GM12878 (cell line): ENCODE data around the gene ANKRD34A. TPM values are rescaled to one million over a fixed set of nuclear protein-coding genes. Genes with fewer than 3 reads are reported as not detected.

Source experiments
- ATAC-seq: fragments of 200-7000 bp; cut with Tn5 transposase; 3 replicates; pipeline ENCODE4 v1.9.1; 2020; ENCODE audit warnings: mild to moderate bottlenecking, moderate library complexity
- BruUV-seq: library from RNA; stranded (reverse); fragments of 400-500 nt; replicated peaks from 2 replicates; lab custom pipeline; 2021; lab: Mats Ljungman, UMichigan
- CTCF ChIA-PET: fragments of 300-600 bp; sonication (Branson Sonifier 250); formaldehyde crosslinking; extraction: SDS; loops from one replicate; lab custom pipeline; 2021; ENCODE audit warnings: inconsistent platforms; lab: Yijun Ruan, JAX
- POLR2A ChIA-PET: fragments of 350-600 bp; formaldehyde crosslinking; extraction: SDS; loops from one replicate; lab custom pipeline; 2021; ENCODE audit warnings: inconsistent platforms; lab: Charles Lee
- RAD21 ChIA-PET: fragments of 300-600 bp; sonication (Branson Sonifier 250); formaldehyde crosslinking; loops from one replicate; lab custom pipeline; 2023; ENCODE audit warnings: antibody characterized with exemption; ENCODE audit not compliant: unreplicated experiment; lab: Charles Lee
- SMC1A ChIA-PET: fragments of 300-600 bp; sonication (Branson Sonifier 250); formaldehyde crosslinking; loops from one replicate; lab custom pipeline; 2023; ENCODE audit not compliant: unreplicated experiment, uncharacterized antibody; lab: Charles Lee
- DNase-seq: peaks from one replicate; pipeline ENCODE4 v3.0.0-alpha.2; 2011; ENCODE audit warnings: low read depth, low spot score
- FAIRE-seq: peaks from 3 replicates; lab custom pipeline; 2011; peaks lifted over from hg19 to GRCh38; lab: Jason Lieb, UNC
- H2AFZ ChIP-seq: 2 replicates; pipeline ENCODE4 v1.6.0; 2011; ENCODE audit warnings: low read depth, low read length, control low read depth; ENCODE audit not compliant: control insufficient read depth
- H3K27ac ChIP-seq: 2 replicates; pipeline ENCODE4 v1.5.1; 2011; ENCODE audit warnings: control low read depth; ENCODE audit not compliant: control insufficient read depth, insufficient read depth
- H3K27me3 ChIP-seq, 2 experiments: replicated peaks in 1 of 2; 2 replicates each; pipeline versions ENCODE4 v1.6.0 to v1.6.1; 2011; ENCODE audit warnings: low read length in 1 of 2; ENCODE audit not compliant: control insufficient read depth in 2 of 2, insufficient read depth in 2 of 2
- H3K36me3 ChIP-seq, 2 experiments: 2 replicates each; pipeline ENCODE4 v1.5.1; 2011; ENCODE audit warnings: low read length in 1 of 2; ENCODE audit not compliant: control insufficient read depth in 2 of 2, insufficient read depth in 2 of 2
- H3K4me1 ChIP-seq: 2 replicates; pipeline ENCODE4 v1.6.1; 2011; ENCODE audit warnings: mild to moderate bottlenecking, low read length, moderate library complexity, mixed read lengths; ENCODE audit not compliant: control insufficient read depth, insufficient read depth
- H3K4me2 ChIP-seq: 2 replicates; pipeline ENCODE4 v1.6.0; 2011; ENCODE audit warnings: control low read depth; ENCODE audit not compliant: control insufficient read depth, insufficient read depth
- H3K4me3 ChIP-seq: fragments of 200-600 bp; sonication (generic); 2 replicates; pipeline ENCODE4 v1.5.1; 2016
- H3K79me2 ChIP-seq: 2 replicates; pipeline ENCODE4 v1.6.0; 2011; ENCODE audit warnings: low read length; ENCODE audit not compliant: control insufficient read depth, insufficient read depth
- H3K9ac ChIP-seq: 2 replicates; pipeline ENCODE4 v1.8.0; 2011; ENCODE audit warnings: low read length, control low read depth, mixed read lengths; ENCODE audit not compliant: control insufficient read depth, insufficient read depth
- H3K9me3 ChIP-seq: replicated peaks from 3 replicates; pipeline ENCODE4 v1.5.1; 2011; ENCODE audit warnings: mild to moderate bottlenecking, low read length; ENCODE audit not compliant: control insufficient read depth, insufficient read depth
- H4K20me1 ChIP-seq: 2 replicates; pipeline ENCODE4 v1.6.0; 2011; ENCODE audit not compliant: control insufficient read depth, insufficient read depth
- ATF7 ChIP-seq: fragments of 450-650 bp; IDR thresholded peaks from 2 replicates; pipeline ENCODE4 v1.6.1; 2016; ENCODE audit warnings: low read depth, mild to moderate bottlenecking
- EED ChIP-seq: sonication (generic); IDR thresholded peaks from 2 replicates; pipeline ENCODE4 v1.6.1; 2016; ENCODE audit warnings: antibody characterized with exemption, low read depth
- EZH2 ChIP-seq: IDR thresholded peaks from 2 replicates; pipeline ENCODE4 v1.6.1; 2012; ENCODE audit warnings: low read depth, mild to moderate bottlenecking, control low read depth, inconsistent platforms, low read length, borderline replicate concordance; ENCODE audit not compliant: control insufficient read depth
- FOXK2 ChIP-seq: fragments of 450-650 bp; IDR thresholded peaks from 2 replicates; pipeline ENCODE4 v1.6.1; 2017; ENCODE audit warnings: mild to moderate bottlenecking, moderate library complexity
- HSF1 ChIP-seq: fragments of 150-350 bp; IDR thresholded peaks from 2 replicates; pipeline ENCODE4 v1.6.1; 2014; ENCODE audit warnings: mild to moderate bottlenecking, low read depth, low read length
- RELB ChIP-seq: fragments of 450-650 bp; IDR thresholded peaks from 2 replicates; pipeline ENCODE4 v1.6.1; 2017; ENCODE audit warnings: low read depth, mild to moderate bottlenecking, moderate library complexity
- REST ChIP-seq: IDR thresholded peaks from 2 replicates; pipeline ENCODE4 v1.6.1; 2012; ENCODE audit warnings: mild to moderate bottlenecking, low read depth, low read length
- TCF7 ChIP-seq: IDR thresholded peaks from 2 replicates; pipeline ENCODE4 v1.6.1; 2014; ENCODE audit warnings: antibody characterized with exemption, borderline replicate concordance
- WGBS: methylation state at CpG from one replicate; pipeline ENCODE4 v1.1.6; 2016; ENCODE audit warnings: low lambda C conversion rate; ENCODE audit not compliant: insufficient replicate concordance, insufficient coverage; ENCODE audit errors: missing lambda C conversion rate; 5-methylcytosine and 5-hydroxymethylcytosine counted together
- in situ Hi-C: fragments of 300-500 bp; cut with MboI; formaldehyde crosslinking; loops from 9 replicates; pipeline ENCODE4 v1.14.3; 2018; ENCODE audit warnings: mixed read lengths
- intact Hi-C: fragments of 100-400 bp; cut with micrococcal nuclease; formaldehyde crosslinking; loops from one replicate; pipeline ENCODE4 v1.14.2; 2022; ENCODE audit not compliant: unreplicated experiment
- polyA plus RNA-seq, 11 experiments: library from polyadenylated mRNA; depleted of rRNA in 4 of 11; unstranded in 6 of 11; stranded (reverse) in 5 of 11; fragments of >200 nt; fragmentation: Nextera tagmentation in 4 of 11; fragmentation: Illumina TruSeq in 1 of 11; extraction: Ambion mirVana in 4 of 11; extraction: Trizol in 1 of 11; gene quantifications; 1 replicate in 1 of 11; 2 replicates in 10 of 11; pipeline versions ENCODE4 v1.2.1 to v1.2.3, GENCODE V29; 2011 to 2016; ENCODE audit warnings: inconsistent platforms in 2 of 11, missing spikeins in 2 of 11, low read depth in 1 of 11
- total RNA-seq, 4 experiments: library from RNA; depleted of rRNA in 3 of 4; stranded (reverse); fragments of >200 nt in 3 of 4; fragmentation: Illumina TruSeq in 1 of 4; extraction: Trizol in 1 of 4; gene quantifications; 2 replicates each; pipeline versions ENCODE4 v1.2.1 to v1.2.3, GENCODE V29; 2013 to 2021

Gene ANKRD34A
- total and polyA plus RNA-seq, 10 of the 15 experiments (the other 5 are each of a cell fraction or from before 2014, with no cell fraction given), result 0.40 to 3.5 (median 1.6) TPM

GRCh38 chr1:145947551-145947950, 16.8 kb downstream of the ANKRD34A start (continued):
- TF ChIP-seq HSF1, result no peak
- TF ChIP-seq EZH2, result no peak
- TF ChIP-seq REST, result no peak
- no peak for TF ChIP-seq ATF7

- no peak overlapping the region for H3K4me3 ChIP-seq
- FAIRE-seq (no peak), ATAC-seq (no peak), DNase-seq (no peak)
- POLR2A ChIA-PET, result interaction anchor here (0.7 to 1.6 kb wide), 3 partner anchors 9 to 11 kb away, joined by 4 to 8 read pairs (median 7); partner anchors contain the start of gene LIX1L
- no peak overlapping the region for H3K9ac ChIP-seq
- in situ Hi-C loops (no loop called here), intact Hi-C loops (no loop called here)
- no TSS peak for BruUV-seq
- peaks cover 0 to 10% of the 10 kb centered on the region in 2 experiments; a peak in 1 of 4 replicates for H3K36me3 ChIP-seq
- H3K9me3 ChIP-seq, result no peaks in the 10 kb centered on the region
- SMC1A ChIA-PET, result no interaction called here
- H3K4me1 ChIP-seq, result no peaks in the 10 kb centered on the region
- no peaks in the 10 kb centered on the region; the same call in 1 of the 2 replicates for H3K79me2 ChIP-seq
- H2AFZ ChIP-seq, result no peak overlapping the region
- no peak overlapping the region for H3K4me2 ChIP-seq
- RAD21 ChIA-PET, result no interaction called here
- 95% methylated on average over 4 of the region's 4 CpGs for WGBS
- H4K20me1 ChIP-seq, result no peaks in the 10 kb centered on the region
- CTCF ChIA-PET, result no interaction called here
- H3K27me3 ChIP-seq, result no peaks in the 10 kb centered on the region
- TF ChIP-seq RELB (no peak), FOXK2 (no peak), EED (no peak), TCF7 (no peak)
- no peak overlapping the region for H3K27ac ChIP-seq
Measured at GRCh38 chr1:145946477-145946986, 17.8 kb downstream of the ANKRD34A start.
